CD8-positive, alpha-beta memory T cell (primary cell): Measurements from ENCODE around the gene MX1. TPM values are rescaled to one million over a fixed set of nuclear protein-coding genes. Genes with fewer than 3 reads are reported as not detected.

ENCODE experiments used
- CTCF ChIA-PET: fragments of 350-600 bp; sonication (Branson Sonifier 250); formaldehyde crosslinking; loops from one replicate; lab custom pipeline; 2021; ENCODE audit warnings: antibody characterized with exemption; lab: Charles Lee
- POLR2A ChIA-PET: fragments of 350-600 bp; sonication (Branson Sonifier 250); formaldehyde crosslinking; loops from one replicate; lab custom pipeline; 2021; ENCODE audit warnings: antibody characterized with exemption; lab: Charles Lee
- DNase-seq, 5 donors: peaks; one replicate each; pipeline versions ENCODE4 v3.0.0 to v3.0.0-alpha.2; 2020 to 2022; ENCODE audit warnings: mixed read lengths in 1 of 5
- H3K27ac ChIP-seq: one replicate; pipeline ENCODE4 v1.7.0; 2013; ENCODE audit warnings: low read depth, mild to moderate bottlenecking, low read length, moderate library complexity
- H3K27me3 ChIP-seq: 2 replicates; pipeline ENCODE4 v1.7.0; 2013; ENCODE audit warnings: low read length, mild to moderate bottlenecking; ENCODE audit not compliant: insufficient read depth, poor library complexity, severe bottlenecking
- H3K36me3 ChIP-seq: 2 replicates; pipeline ENCODE4 v1.7.0; 2013; ENCODE audit warnings: mild to moderate bottlenecking, low read length, moderate library complexity; ENCODE audit not compliant: insufficient read depth
- H3K4me1 ChIP-seq: 2 replicates; pipeline ENCODE4 v1.7.0; 2013; ENCODE audit warnings: mild to moderate bottlenecking, low read length, moderate library complexity; ENCODE audit not compliant: insufficient read depth
- H3K4me3 ChIP-seq: 2 replicates; pipeline ENCODE4 v1.7.0; 2013; ENCODE audit warnings: mild to moderate bottlenecking, low read length
- H3K9me3 ChIP-seq: 2 replicates; pipeline ENCODE4 v1.7.0; 2013; ENCODE audit warnings: mild to moderate bottlenecking, low read length
- H3K27ac Mint-ChIP-seq, 8 donors: one replicate each; pipeline ENCODE4 v1.8.0; 2020 to 2021; ENCODE audit warnings: mixed read lengths in 8 of 8, mild to moderate bottlenecking in 6 of 8, inconsistent platforms in 3 of 8, moderate library complexity in 3 of 8
- H3K27me3 Mint-ChIP-seq, 2 donors: one replicate each; pipeline ENCODE4 v1.8.0; 2020 to 2021; ENCODE audit warnings: mixed read lengths in 2 of 2, mild to moderate bottlenecking in 1 of 2, moderate library complexity in 1 of 2
- H3K36me3 Mint-ChIP-seq, 3 donors: one replicate each; pipeline ENCODE4 v1.8.0; 2020 to 2021; ENCODE audit warnings: mixed read lengths in 3 of 3, inconsistent platforms in 1 of 3, mild to moderate bottlenecking in 1 of 3
- H3K4me1 Mint-ChIP-seq, 3 donors: one replicate each; pipeline ENCODE4 v1.8.0; 2020 to 2021; ENCODE audit warnings: mixed read lengths in 3 of 3, inconsistent platforms in 1 of 3, mild to moderate bottlenecking in 1 of 3
- H3K4me3 Mint-ChIP-seq, 7 donors: one replicate each; pipeline ENCODE4 v1.8.0; 2020 to 2021; ENCODE audit warnings: mixed read lengths in 7 of 7, mild to moderate bottlenecking in 6 of 7, moderate library complexity in 4 of 7, inconsistent platforms in 2 of 7
- H3K9me3 Mint-ChIP-seq, 5 donors: one replicate each; pipeline ENCODE4 v1.8.0; 2020 to 2022; ENCODE audit warnings: mixed read lengths in 5 of 5, mild to moderate bottlenecking in 3 of 5, moderate library complexity in 2 of 5, inconsistent platforms in 1 of 5
- polyA plus RNA-seq: library from polyadenylated mRNA; unstranded; fragments of 300-500 nt; fragmentation: Illumina TruSeq; gene quantifications from one replicate; pipeline ENCODE4 v1.2.3, GENCODE V29; 2021
- total RNA-seq, 2 experiments: library from RNA; stranded (reverse); gene quantifications; one replicate each; pipeline ENCODE4 v1.2.3, GENCODE V29; 2021

Gene MX1
- total and polyA plus RNA-seq, 3 experiments from 2014 or later, result 10.5 to 75.9 (median 10.6) TPM

DNA sequence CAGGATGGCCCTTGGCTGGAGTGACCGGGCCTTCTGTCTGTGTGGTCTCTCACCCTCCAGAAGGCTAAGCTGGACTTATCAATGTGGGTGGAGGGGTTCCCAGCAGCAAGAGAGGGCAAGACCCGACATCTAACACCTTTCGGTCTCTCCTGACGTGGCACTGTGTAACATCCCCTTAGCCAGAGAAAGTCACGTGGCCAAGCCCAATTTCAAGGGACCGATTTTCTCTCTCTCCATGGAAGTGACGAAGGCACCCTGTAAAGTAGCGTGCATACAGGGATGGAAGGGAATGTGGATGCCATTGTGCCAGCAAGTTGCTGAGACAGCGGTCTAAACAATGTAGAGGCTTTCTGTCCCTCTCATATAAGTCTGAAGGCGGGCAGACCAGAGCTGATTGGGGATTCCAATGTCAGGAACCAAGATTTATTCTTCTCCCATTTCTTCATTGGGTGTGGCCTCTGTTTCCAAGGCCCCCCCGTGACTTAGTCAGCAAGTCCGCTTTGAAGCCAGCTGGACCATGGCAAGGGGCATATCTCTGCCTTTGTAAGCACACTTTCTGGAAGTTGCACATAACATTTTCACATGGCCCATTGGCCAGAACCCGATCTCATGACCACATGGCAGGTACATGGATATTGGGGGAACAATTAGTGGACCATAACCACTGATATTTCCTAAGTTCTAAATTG lies 12.5 kb downstream of the MX1 start:
- peaks cover 0 to 2% of the 10 kb centered on the region in 2 donors for H3K27me3 Mint-ChIP-seq
- Histone ChIP-seq H3K27me3 (no peaks in the 10 kb centered on the region), H3K36me3 (peaks cover 61% of the 10 kb centered on the region), H3K4me1 (no peaks in the 10 kb centered on the region), H3K9me3 (no peaks in the 10 kb centered on the region), H3K4me3 (no peak overlapping the region), H3K27ac (no peak overlapping the region)
- H3K4me1 Mint-ChIP-seq, result peaks cover 0 to 12% (median 1%) of the 10 kb centered on the region in 3 donors
- H3K36me3 Mint-ChIP-seq, result peaks cover 42 to 96% (median 56%) of the 10 kb centered on the region in 3 donors
- H3K4me3 Mint-ChIP-seq, result no peak overlapping the region
- DNase-seq, result no peak
- H3K27ac Mint-ChIP-seq, result peak overlapping the region in 1 of 8 donors; percentile 7
- CTCF ChIA-PET, result no interaction called here
- POLR2A ChIA-PET, result no interaction called here
- H3K9me3 Mint-ChIP-seq, result peaks cover 0 to 10% (median 5%) of the 10 kb centered on the region in 5 donors

DNA sequence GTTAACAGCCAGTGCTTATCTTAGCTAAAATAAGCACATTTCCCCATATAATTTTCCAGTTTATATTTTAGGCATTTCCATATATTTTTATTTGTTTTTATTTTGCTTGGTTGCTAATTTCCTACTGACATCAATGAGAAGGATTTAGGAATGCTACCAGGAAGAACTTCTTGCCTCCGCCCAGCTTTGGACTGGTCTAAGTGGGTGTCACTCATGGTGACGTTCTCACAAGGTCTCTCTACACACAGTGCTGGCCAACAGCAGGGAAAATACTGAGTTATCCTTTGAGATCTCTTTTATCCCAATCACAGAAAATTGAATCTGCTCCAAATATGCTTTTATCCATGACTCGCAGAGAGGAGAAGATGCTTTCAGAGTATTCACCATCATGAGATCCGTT lies 13.2 kb downstream of the MX1 start:
- POLR2A ChIA-PET, result no interaction called here
- no peak overlapping the region for H3K4me3 Mint-ChIP-seq

DNA sequence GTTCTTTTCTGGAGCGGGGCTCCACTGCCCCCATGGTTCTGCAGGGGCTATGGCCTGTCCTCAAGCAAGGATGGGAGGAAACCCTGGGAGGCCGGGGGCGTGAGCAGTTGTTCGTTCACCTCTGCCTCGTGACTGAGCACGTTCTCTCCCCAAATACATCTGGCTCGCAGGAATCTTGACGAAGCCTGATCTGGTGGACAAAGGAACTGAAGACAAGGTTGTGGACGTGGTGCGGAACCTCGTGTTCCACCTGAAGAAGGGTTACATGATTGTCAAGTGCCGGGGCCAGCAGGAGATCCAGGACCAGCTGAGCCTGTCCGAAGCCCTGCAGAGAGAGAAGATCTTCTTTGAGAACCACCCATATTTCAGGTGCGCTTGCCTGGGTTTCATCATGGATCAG lies 15.5 kb downstream of the MX1 start:
- Histone ChIP-seq H3K4me3 (no peak overlapping the region), H3K9me3 (no peaks in the 10 kb centered on the region), H3K27me3 (no peaks in the 10 kb centered on the region), H3K4me1 (no peaks in the 10 kb centered on the region), H3K36me3 (peaks cover 72% of the 10 kb centered on the region), H3K27ac (no peak overlapping the region)
- ChIA-PET POLR2A (no interaction called here), CTCF (no interaction called here)
- no peak overlapping the region for H3K4me3 Mint-ChIP-seq
- peak overlapping the region in 1 of 8 donors; percentile 1 for H3K27ac Mint-ChIP-seq
- H3K4me1 Mint-ChIP-seq, result peaks cover 0 to 4% (median 0%) of the 10 kb centered on the region in 3 donors
- peaks cover 0 to 2% of the 10 kb centered on the region in 2 donors for H3K27me3 Mint-ChIP-seq
- peaks cover 23 to 94% (median 48%) of the 10 kb centered on the region in 3 donors for H3K36me3 Mint-ChIP-seq
- DNase-seq, result no peak
- no peaks in the 10 kb centered on the region for H3K9me3 Mint-ChIP-seq

More for the DNA sequence above, 13.2 kb downstream of the MX1 start:
- H3K4me3 ChIP-seq, result no peak overlapping the region
- H3K4me1 ChIP-seq, result no peaks in the 10 kb centered on the region
- CTCF ChIA-PET, result interaction anchor here (0.6 kb wide), 1 partner anchor 156 kb away, joined by 4 read pairs; no protein-coding TSS in a partner anchor
- peaks cover 0 to 9% (median 5%) of the 10 kb centered on the region in 5 donors for H3K9me3 Mint-ChIP-seq
- peak overlapping the region in 2 of 8 donors; percentile 27 to 59 for H3K27ac Mint-ChIP-seq
- peaks cover 0 to 2% of the 10 kb centered on the region in 2 donors for H3K27me3 Mint-ChIP-seq
- H3K36me3 ChIP-seq, result peaks cover 59% of the 10 kb centered on the region
- H3K9me3 ChIP-seq, result no peaks in the 10 kb centered on the region
- peaks cover 37 to 94% (median 55%) of the 10 kb centered on the region in 3 donors for H3K36me3 Mint-ChIP-seq
- H3K27me3 ChIP-seq, result no peaks in the 10 kb centered on the region
- no peak overlapping the region for H3K27ac ChIP-seq
- H3K4me1 Mint-ChIP-seq, result peaks cover 0 to 12% (median 1%) of the 10 kb centered on the region in 3 donors
- no peak for DNase-seq

DNA sequence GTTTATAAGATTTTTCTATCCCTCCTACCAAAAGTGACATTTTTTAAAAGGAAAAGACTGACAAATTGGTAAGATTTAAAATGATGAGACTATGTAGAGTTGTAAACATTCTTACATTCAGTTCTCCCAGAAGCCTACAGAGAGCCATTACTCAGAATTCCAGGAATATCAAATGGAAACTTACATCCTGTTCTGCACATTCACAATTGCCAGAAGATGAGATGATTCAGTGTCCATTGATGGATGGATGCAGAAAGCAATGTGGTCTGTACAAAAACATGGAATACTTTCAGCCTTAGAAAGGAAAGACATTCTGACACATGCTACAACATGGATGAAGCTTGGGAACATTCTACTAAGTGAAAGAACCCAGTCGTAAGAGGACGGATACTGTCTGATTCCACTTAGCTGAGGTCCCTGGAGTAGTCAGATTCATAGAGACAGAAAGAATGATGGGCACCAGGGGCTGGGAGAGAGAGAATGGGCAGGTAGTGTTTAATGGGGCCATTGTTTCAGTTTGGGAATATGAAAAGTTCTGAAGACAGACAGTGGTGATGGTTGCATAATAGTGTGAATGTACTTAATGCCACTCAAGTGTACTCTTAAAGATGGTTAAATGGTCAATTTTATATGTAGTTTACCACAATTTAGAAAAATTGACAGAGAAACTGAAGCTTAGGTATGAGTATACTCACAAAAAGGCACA lies 16.6 kb downstream of the MX1 start:
- Histone ChIP-seq H3K4me3 (no peak overlapping the region), H3K4me1 (no peaks in the 10 kb centered on the region), H3K36me3 (peaks cover 73% of the 10 kb centered on the region), H3K9me3 (no peaks in the 10 kb centered on the region), H3K27ac (no peak overlapping the region), H3K27me3 (no peaks in the 10 kb centered on the region)
- ChIA-PET POLR2A (no interaction called here), CTCF (no interaction called here)
- Mint-ChIP-seq H3K36me3 (peaks cover 18 to 94% (median 52%) of the 10 kb centered on the region in 3 donors), H3K4me3 (no peak overlapping the region), H3K4me1 (no peaks in the 10 kb centered on the region), H3K9me3 (no peaks in the 10 kb centered on the region), H3K27ac (peak overlapping the region in 3 of 8 donors; percentile 7 to 55 (median 17)), H3K27me3 (peaks cover 0 to 2% of the 10 kb centered on the region in 2 donors)
- no peak for DNase-seq

DNA sequence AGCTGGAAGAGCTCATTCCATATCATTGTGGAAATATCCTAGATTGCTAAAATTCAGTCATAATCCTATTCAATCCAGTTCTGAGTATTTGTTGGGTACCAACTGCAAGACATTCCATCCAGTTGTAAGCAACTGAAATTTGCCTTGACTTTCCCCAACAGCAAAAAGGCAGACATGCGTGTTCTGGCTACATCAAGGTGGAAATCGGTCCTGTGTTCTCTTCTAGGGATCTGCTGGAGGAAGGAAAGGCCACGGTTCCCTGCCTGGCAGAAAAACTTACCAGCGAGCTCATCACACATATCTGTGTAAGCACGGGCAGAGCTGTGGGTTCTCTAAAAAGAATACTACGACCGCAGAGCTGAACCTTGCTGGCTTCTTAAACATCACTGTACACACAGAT lies 17.5 kb downstream of the MX1 start:
- H3K4me3 Mint-ChIP-seq, result no peak overlapping the region
- POLR2A ChIA-PET, result no interaction called here
- Histone ChIP-seq H3K27me3 (no peaks in the 10 kb centered on the region), H3K4me1 (no peaks in the 10 kb centered on the region), H3K9me3 (no peaks in the 10 kb centered on the region), H3K27ac (no peak overlapping the region), H3K36me3 (peaks cover 64% of the 10 kb centered on the region), H3K4me3 (no peak overlapping the region)
- H3K36me3 Mint-ChIP-seq, result peaks cover 18 to 95% (median 54%) of the 10 kb centered on the region in 3 donors
- no peak for DNase-seq
- CTCF ChIA-PET, result no interaction called here
- H3K27ac Mint-ChIP-seq, result peak overlapping the region in 1 of 8 donors; percentile 55
- H3K4me1 Mint-ChIP-seq, result no peaks in the 10 kb centered on the region
- no peaks in the 10 kb centered on the region for H3K9me3 Mint-ChIP-seq
- peaks cover 0 to 2% of the 10 kb centered on the region in 2 donors for H3K27me3 Mint-ChIP-seq

DNA sequence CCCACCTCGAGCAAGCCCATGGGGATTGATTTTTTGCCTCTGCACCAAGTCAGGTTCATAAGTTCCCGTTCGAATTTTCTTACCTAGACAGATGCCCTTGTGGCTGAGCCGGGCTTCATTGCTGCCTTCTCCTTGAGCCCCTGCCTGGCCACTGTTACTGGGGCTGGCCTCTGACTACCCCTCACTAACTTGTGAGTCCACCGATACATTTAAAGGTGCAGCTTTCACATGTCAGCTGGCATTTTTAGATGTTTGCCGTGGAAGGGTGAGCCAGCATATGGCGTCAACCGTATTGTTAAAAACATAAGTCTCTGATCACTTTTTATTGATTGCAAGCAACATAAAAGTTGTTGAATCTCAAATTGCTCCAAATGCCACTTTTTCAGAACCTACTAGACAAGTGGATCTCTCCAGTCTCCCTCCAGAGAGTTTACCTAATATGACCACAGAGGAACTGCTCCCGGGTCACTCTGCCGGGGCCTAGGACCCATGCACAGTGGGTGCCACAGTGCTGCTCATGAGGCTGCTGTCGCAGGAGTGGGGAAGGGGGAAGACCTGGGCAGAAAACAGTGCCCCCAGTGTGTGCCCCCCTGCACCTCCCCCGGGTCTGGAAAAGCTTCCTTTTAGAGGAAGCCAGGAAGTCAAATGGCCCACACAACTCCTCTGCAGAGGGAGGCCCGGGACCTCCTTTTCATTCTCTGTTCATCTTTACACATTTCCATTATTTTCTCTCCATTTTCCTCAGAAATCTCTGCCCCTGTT lies 18.8 kb downstream of the MX1 start:
- ChIA-PET CTCF (no interaction called here), POLR2A (no interaction called here)
- Histone ChIP-seq H3K27ac (no peak overlapping the region), H3K27me3 (no peaks in the 10 kb centered on the region), H3K4me1 (no peaks in the 10 kb centered on the region), H3K4me3 (no peak overlapping the region), H3K9me3 (no peaks in the 10 kb centered on the region), H3K36me3 (peaks cover 58% of the 10 kb centered on the region)
- H3K4me1 Mint-ChIP-seq, result no peaks in the 10 kb centered on the region
- H3K27me3 Mint-ChIP-seq, result no peaks in the 10 kb centered on the region
- H3K36me3 Mint-ChIP-seq, result peaks cover 18 to 96% (median 52%) of the 10 kb centered on the region in 3 donors
- H3K27ac Mint-ChIP-seq, result peak overlapping the region in 2 of 8 donors; percentile 50 to 51
- no peak for DNase-seq
- H3K4me3 Mint-ChIP-seq, result no peak overlapping the region
- H3K9me3 Mint-ChIP-seq, result no peaks in the 10 kb centered on the region

DNA sequence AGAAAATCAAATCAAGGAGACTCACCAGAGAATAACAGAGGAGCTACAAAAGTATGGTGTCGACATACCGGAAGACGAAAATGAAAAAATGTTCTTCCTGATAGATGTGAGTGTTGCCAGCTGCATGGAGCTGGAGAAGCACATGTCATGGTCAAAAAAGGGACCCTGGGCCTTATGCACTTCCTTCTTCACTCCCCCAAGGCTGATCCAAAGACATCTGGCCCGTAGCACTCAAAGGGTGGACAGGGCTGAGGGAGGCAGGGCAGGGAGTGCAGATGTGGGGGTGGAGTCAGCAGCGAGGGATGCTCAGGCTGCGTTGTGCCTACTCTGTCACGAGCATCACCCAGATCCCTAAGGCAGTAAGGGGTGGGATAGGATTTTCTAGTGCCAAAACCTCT lies 19.4 kb downstream of the MX1 start:
- no peaks in the 10 kb centered on the region for H3K27me3 Mint-ChIP-seq
- POLR2A ChIA-PET, result no interaction called here
- peak overlapping the region in 1 of 8 donors; percentile 12 for H3K27ac Mint-ChIP-seq
- no peaks in the 10 kb centered on the region for H3K9me3 Mint-ChIP-seq
- Histone ChIP-seq H3K27me3 (no peaks in the 10 kb centered on the region), H3K4me1 (no peaks in the 10 kb centered on the region), H3K27ac (no peak overlapping the region), H3K9me3 (no peaks in the 10 kb centered on the region), H3K36me3 (peaks cover 55% of the 10 kb centered on the region), H3K4me3 (no peak overlapping the region)
- CTCF ChIA-PET, result no interaction called here
- H3K4me3 Mint-ChIP-seq, result no peak overlapping the region
- H3K4me1 Mint-ChIP-seq, result no peaks in the 10 kb centered on the region
- H3K36me3 Mint-ChIP-seq, result peaks cover 18 to 95% (median 52%) of the 10 kb centered on the region in 3 donors
- no peak for DNase-seq
